NCI-H2107 treated with DMSO at 0.1 percent for 48 hours (cell line): ENCODE measurements around the gene PJA1.

ENCODE experiments used
- DNase-seq: peaks from one replicate; lab custom pipeline; 2025; ENCODE audit not compliant: unreplicated experiment; lab: John Stamatoyannopoulos, UW

PJA1 gene

GRCh38 chrX:69170319-69170718, 5.1 kb upstream of the PJA1 start:
- no peak for DNase-seq

GRCh38 chrX:69163936-69164741, 1.1 kb downstream of the PJA1 start:
- peak; percentile 26 for DNase-seq

- no peak for DNase-seq
Measured at GRCh38 chrX:69162361-69162865, 2.8 kb downstream of the PJA1 start.

GRCh38 chrX:69161786-69162349, 3.4 kb downstream of the PJA1 start:
- no peak for DNase-seq

GRCh38 chrX:69161371-69161770, 3.9 kb downstream of the PJA1 start:
- DNase-seq = no peak

- no peak for DNase-seq
Measured at GRCh38 chrX:69158166-69158980, 6.9 kb downstream of the PJA1 start.

- DNase-seq = no peak
Measured at GRCh38 chrX:69156638-69157037, 8.6 kb downstream of the PJA1 start.

GRCh38 chrX:69155786-69156520, 9.3 kb downstream of the PJA1 start:
- DNase-seq = no peak

GRCh38 chrX:69154051-69154450, 11.2 kb downstream of the PJA1 start:
- no peak for DNase-seq

GRCh38 chrX:69153060-69153730, 12.1 kb downstream of the PJA1 start:
- no peak for DNase-seq

- no peak for DNase-seq
Measured at GRCh38 chrX:69152417-69152841, 12.8 kb downstream of the PJA1 start.

- no peak for DNase-seq
Measured at GRCh38 chrX:69151866-69152284, 13.4 kb downstream of the PJA1 start.

GRCh38 chrX:69150281-69150960, 14.8 kb downstream of the PJA1 start:
- no peak for DNase-seq

- DNase-seq = no peak
Measured at GRCh38 chrX:69149466-69150280, 15.6 kb downstream of the PJA1 start.

GRCh38 chrX:69148946-69149345, 16.3 kb downstream of the PJA1 start:
- no peak for DNase-seq

- DNase-seq = no peak
Measured at GRCh38 chrX:69146739-69147138, 18.5 kb downstream of the PJA1 start.

- DNase-seq = no peak
Measured at GRCh38 chrX:69145714-69146113, 19.5 kb downstream of the PJA1 start.

GRCh38 chrX:69144838-69145680, 20.2 kb downstream of the PJA1 start:
- DNase-seq = no peak
